Diencephalon (tissue), 1 donor: ENCODE data around the gene RFPL2. TPM values are rescaled to one million over a fixed set of nuclear protein-coding genes. Genes with fewer than 3 reads are reported as not detected.

Experiments
- small RNA-seq: library from RNA; depleted of rRNA; stranded (forward); fragments of <200 nt; gene quantifications from one replicate; pipeline ENCODE3, GENCODE V24; 2014
- total RNA-seq: library from RNA; depleted of rRNA; stranded (reverse); fragments of >200 nt; gene quantifications from one replicate; pipeline ENCODE4 v1.2.3, GENCODE V29; 2014

Gene RFPL2
- 2.5 TPM for total RNA-seq

GRCh38 chr22:32204856-32205722 is at the start of gene RFPL2:
RFPL2 (minus strand) TSS chr22:32205073; CDS start chr22:32202451, 2,622 bp downstream.

GRCh38 chr22:32158712-32159533 is 46.0 kb downstream of the RFPL2 start, which contains the start of gene C22orf42:
C22orf42 (minus strand) TSS chr22:32159303; CDS start chr22:32159215, 88 bp downstream.

Small RNA genes within 50 kb of the gene (small RNA-seq; reads per million reads assigned to genes)
- gene RF02171: not detected

Other genes with a start within 250 kb of the RFPL2 start
- gene SLC5A1, start 161.8 kb downstream of the RFPL2 start, total RNA-seq: 0.23 TPM
- 24.7 TPM for gene C22orf42, start 45.8 kb downstream of the RFPL2 start, total RNA-seq
- 0.46 TPM for gene SLC5A4, start 50.3 kb upstream of the RFPL2 start, total RNA-seq
- not detected for gene RFPL3, start 152.8 kb upstream of the RFPL2 start, total RNA-seq
- gene RTCB, start 207.2 kb upstream of the RFPL2 start, total RNA-seq: 81.4 TPM